C4-2B (cell line): Measurements from ENCODE around the gene HOXA13.
A peak's percentile ranks its signal among the peaks of the same experiment; 100 is the strongest.

Experiments used
- H3K27ac ChIP-seq: fragments of 450-650 bp; 2 replicates; pipeline ENCODE4 v1.5.1; 2017
- CTCF ChIP-seq: fragments of 450-650 bp; conservative IDR thresholded peaks from 2 replicates; pipeline ENCODE4 v1.5.1; 2017; ENCODE audit warnings: mild to moderate bottlenecking
- ZFX ChIP-seq: fragments of 450-650 bp; IDR thresholded peaks from 2 replicates; pipeline ENCODE4 v1.6.1; 2017

HOXA13 gene

GRCh38 chr7:27152816-27153442, 47.0 kb downstream of the HOXA13 start:
- TF ChIP-seq ZFX = no peak
- TF ChIP-seq CTCF = no peak
- no peak overlapping the region for H3K27ac ChIP-seq

GRCh38 chr7:27151931-27152815, 47.7 kb downstream of the HOXA13 start, which contains the start of gene HOXA3:
Gene HOXA3, minus strand, starts transcription at chr7:27152583. Its CDS starts 41,943 bp downstream, at chr7:27110640.
- TF ChIP-seq CTCF (no peak), ZFX (no peak)
- no peak within 1 kb of the TSS for H3K27ac ChIP-seq

- TF ChIP-seq CTCF (no peak), ZFX (no peak)
- H3K27ac ChIP-seq = peak overlapping the region; percentile 77; the same call in 1 of the 2 replicates
These were observed 48.5 kb downstream of the HOXA13 start for GRCh38 chr7:27151341-27151930.

- TF ChIP-seq CTCF = peak; percentile 92
- peak; percentile 84; the same call in 1 of the 2 replicates for TF ChIP-seq ZFX
- H3K27ac ChIP-seq = peak overlapping the region; percentile 77
These were observed 49.1 kb downstream of the HOXA13 start for GRCh38 chr7:27150568-27151340.

- peak overlapping the region; percentile 77 for H3K27ac ChIP-seq
- TF ChIP-seq CTCF (no peak), ZFX (no peak)
These were observed 49.9 kb downstream of the HOXA13 start for GRCh38 chr7:27149842-27150567.

GRCh38 chr7:27148756-27149641, 50.9 kb downstream of the HOXA13 start:
- TF ChIP-seq CTCF (no peak), ZFX (no peak)
- peak overlapping the region; percentile 47 for H3K27ac ChIP-seq
